ENCODE results near the gene ANKRD53.
"Not testable (repeated sequence)": the region's sequence is repeated elsewhere in the genome, so short reads cannot be mapped to it uniquely, and the experiment has no call there.

ANKRD53 gene

DNA sequence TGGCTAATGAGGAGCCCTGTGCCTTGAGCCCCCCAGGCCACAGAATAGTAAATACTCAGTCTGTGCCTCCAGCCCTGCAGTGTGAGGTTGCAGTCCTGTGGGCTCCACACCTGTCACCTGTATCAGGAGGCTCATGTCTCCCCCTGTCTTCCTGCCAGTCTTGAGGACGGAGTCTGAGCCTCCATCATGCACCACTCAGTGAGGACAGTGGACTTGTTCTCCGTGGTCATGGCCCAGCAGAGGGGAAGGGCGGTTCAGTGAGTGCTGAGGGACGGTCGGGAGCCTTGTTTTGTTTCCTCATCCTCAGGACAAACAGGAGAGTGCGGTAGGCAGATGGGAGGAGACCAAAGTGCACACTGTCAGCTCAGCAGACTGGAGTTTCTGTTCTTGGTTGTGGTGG lies 33.4 kb downstream of the ANKRD53 start:
- not testable (repeated sequence) for DNase-seq (ENCODE audit: low spot score)

DNA sequence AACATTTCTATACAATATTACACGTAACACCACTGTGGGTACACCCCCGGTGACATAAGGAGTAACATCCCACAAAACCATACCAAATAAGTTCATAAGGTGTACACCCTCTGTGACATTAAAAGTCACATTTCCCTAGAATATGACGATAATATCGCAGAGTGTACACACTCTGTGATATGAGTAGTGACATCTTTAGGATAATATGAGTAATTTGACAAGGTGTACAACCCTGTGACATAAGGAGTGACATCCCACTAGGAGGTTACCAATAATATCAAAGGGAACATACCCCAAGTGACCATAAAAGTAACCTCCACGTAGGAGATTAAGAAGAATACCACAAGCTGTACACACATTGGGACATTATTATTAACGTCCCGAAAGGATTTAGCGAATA lies 40.2 kb downstream of the ANKRD53 start:
- no peak for DNase-seq (ENCODE audit: low spot score)

DNA sequence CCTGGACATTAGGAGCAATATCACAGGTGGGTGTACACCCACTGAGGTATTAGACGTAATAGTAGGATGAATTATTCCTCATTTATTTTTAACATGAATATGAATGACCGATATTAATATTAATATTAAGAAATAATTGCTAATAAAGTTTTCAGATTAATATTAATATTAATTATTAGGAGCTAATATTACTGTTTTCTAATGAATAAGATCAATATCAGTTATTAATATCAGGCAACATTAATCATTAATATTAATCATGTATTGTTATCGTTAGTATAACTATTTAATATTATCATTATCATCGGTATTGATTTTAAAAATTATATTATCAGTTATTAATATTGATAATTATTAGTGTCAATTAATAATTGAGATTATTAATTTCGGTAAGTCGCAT lies 41.6 kb downstream of the ANKRD53 start:
- DNase-seq (ENCODE audit: low spot score): not testable (repeated sequence)

GRCh38 chr2:71021394-71021793 lies 43.0 kb downstream of the ANKRD53 start:
- not testable (repeated sequence) for DNase-seq (ENCODE audit: low spot score)

GRCh38 chr2:71023553-71024243 lies 45.3 kb downstream of the ANKRD53 start:
- DNase-seq (ENCODE audit: low spot score): peak; percentile 74
